ENCODE data around the gene MLANA. TPM values are rescaled to one million over a fixed set of nuclear protein-coding genes. Genes with fewer than 3 reads are reported as not detected.

The MLANA gene, protein sequence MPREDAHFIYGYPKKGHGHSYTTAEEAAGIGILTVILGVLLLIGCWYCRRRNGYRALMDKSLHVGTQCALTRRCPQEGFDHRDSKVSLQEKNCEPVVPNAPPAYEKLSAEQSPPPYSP
- total RNA-seq (not detected), polyA plus RNA-seq (not detected)
- long read RNA-seq, donor 1, result 0 reads
- long read RNA-seq, donor 2, partial matches to known transcripts, result 34 of 34 reads
- long read RNA-seq, donor 2, other reads (novel, unspliced or antisense), result 0 of 34 reads

DNA sequence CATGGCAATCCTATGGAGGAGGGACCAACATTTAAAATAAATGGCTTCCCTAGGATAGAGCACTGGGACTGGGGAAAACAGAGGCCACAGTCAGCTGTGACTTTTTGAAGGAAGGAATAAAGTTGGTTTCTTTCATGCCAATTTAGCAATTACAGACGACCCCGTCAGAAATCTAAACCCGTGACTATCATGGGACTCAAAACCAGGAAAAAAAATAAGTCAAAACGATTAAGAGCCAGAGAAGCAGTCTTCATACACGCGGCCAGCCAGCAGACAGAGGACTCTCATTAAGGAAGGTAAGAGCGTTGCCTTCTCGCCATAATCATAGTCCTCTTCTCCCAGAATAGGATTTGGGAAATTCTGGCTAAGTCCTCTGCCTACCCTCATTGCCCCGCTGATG lies at the start of gene MLANA:
Gene MLANA, plus strand, starts transcription at position 249 of the 400 bp plus-strand sequence. CDS start 1,586 bp downstream, outside the sequence.
- Histone ChIP-seq H3K4me1 (peaks cover 0 to 7% (median 0%) of the 10 kb centered on the region in 6 donors), H3K27ac (no peak within 1 kb of the TSS), H3K4me3 (no peak within 1 kb of the TSS), H3K27me3 (replicated peaks in 1 of 7) (no peaks in the 10 kb centered on the region), H3K36me3 (peaks cover 0 to 3% (median 0%) of the 10 kb centered on the region in 6 donors), H3K9me3 (no peaks in the 10 kb centered on the region)
- TF ChIP-seq POLR2A (IDR thresholded peaks at IDR 0.05), result no peak
- no peak for TF ChIP-seq POLR2AphosphoS5 (IDR thresholded peaks at IDR 0.05)
- TF ChIP-seq, protein P1, sequence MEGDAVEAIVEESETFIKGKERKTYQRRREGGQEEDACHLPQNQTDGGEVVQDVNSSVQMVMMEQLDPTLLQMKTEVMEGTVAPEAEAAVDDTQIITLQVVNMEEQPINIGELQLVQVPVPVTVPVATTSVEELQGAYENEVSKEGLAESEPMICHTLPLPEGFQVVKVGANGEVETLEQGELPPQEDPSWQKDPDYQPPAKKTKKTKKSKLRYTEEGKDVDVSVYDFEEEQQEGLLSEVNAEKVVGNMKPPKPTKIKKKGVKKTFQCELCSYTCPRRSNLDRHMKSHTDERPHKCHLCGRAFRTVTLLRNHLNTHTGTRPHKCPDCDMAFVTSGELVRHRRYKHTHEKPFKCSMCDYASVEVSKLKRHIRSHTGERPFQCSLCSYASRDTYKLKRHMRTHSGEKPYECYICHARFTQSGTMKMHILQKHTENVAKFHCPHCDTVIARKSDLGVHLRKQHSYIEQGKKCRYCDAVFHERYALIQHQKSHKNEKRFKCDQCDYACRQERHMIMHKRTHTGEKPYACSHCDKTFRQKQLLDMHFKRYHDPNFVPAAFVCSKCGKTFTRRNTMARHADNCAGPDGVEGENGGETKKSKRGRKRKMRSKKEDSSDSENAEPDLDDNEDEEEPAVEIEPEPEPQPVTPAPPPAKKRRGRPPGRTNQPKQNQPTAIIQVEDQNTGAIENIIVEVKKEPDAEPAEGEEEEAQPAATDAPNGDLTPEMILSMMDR (IDR thresholded peaks at IDR 0.05 in 8 of 11, conservative IDR thresholded peaks at IDR 0.05 in 3 of 11), result no peak
- intact Hi-C loops (cut with DNase I; ENCODE audit: low total_unique reads), result no loop called here
- no peak for DNase-seq
- 91 to 96% (median 92%) methylated on average over 9 of the region's 9 CpGs for whole genome bisulfite sequencing, 5 donors

DNA sequence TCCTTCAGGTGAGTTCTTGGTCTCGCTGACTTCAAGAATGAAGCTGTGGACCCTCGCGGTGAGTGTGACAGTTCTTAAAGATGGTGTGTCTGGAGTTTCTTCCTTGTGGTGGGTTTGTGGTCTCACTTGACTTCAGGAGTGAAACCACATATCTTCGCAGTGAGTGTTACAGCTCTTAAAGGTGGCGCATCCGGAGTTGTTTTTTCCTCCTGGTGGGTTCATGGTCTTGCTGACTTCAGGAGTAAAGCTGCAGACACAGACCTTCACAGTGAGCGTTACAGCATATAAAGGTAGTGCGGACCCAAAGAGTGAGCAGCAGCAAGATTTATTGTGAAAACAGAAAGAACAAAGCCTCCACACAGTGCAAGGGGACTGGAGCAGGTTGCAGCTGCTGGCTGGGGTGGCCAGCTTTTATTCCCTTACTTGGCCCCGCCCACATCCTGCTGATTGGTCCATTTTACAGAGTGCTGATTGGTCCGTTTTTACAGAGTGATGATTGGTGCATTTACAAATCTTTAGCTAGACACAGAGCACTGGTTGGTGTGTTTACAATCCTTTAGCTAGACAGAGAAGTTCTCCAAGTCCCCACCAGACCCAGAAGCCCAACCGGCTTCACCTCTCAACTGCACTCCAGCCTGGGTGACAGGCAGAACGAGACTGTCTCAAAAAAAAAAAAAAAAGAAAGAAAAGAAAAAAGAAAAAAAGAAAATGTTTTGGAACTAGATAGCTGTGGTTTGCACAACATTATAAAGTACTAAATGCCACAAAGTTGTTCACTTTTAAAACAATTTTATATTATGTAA lies 48.7 kb upstream of the MLANA start:
- Histone ChIP-seq H3K9me3 (no peaks in the 10 kb centered on the region), H3K27me3 (replicated peaks in 1 of 7) (no peaks in the 10 kb centered on the region), H3K27ac (peak overlapping the region in 1 of 8 donors; percentile 61), H3K4me3 (peak overlapping the region in 1 of 8 donors; percentile 45), H3K36me3 (no peaks in the 10 kb centered on the region), H3K4me1 (peaks cover 3 to 55% (median 25%) of the 10 kb centered on the region in 6 donors)
- no peak for DNase-seq
- WGBS, 5 donors, result 46 to 64% (median 53%) methylated on average over 12 of the region's 12 CpGs
- intact Hi-C loops (cut with DNase I; ENCODE audit: low total_unique reads), result no loop called here
- TF ChIP-seq POLR2A (IDR thresholded peaks at IDR 0.05), result no peak
- TF ChIP-seq POLR2AphosphoS5 (IDR thresholded peaks at IDR 0.05), result peak in 1 of 3 donors; percentile 30

DNA sequence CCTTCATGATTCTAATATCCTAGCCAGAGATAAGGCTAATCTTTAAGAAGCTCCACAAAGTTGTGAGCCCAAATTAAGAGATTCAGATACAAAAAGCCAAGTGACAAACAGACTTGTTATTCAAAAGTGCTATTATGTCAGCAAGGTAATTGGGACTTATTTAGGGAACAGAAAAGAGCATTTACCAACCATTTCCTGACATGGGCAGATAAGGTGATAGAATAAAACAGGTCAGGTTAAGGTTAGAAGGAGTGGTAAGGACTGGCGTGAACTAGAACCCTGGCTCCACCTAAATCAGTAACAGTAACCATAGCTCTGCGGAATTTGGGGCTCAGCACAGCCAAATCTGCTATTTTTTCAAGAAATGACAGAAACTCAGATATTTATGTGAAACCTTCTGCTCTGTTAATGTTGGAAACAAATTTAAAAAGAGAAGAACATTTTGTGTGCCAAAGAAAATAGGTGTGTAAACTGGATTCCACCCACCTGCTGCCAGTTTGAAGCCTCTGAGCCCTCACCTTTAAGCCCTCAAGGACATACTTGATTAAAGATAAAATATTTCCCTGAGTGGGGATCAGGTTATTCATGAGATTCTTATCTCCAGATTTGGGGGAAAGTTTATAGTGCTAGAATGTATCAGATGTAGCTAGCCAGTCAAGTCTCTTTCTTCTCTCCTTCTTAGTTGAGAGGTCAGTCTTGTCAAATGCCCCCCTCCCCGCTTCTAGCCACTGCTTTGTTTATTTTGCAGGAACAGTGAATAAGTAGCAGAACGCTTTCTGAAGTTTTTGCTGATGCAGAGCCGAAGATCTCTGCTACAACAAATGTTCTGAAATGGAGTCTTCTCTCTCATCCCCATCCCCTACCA lies 47.5 kb upstream of the MLANA start:
- WGBS, 5 donors, result 70 to 85% (median 75%) methylated on average over 5 of the region's 5 CpGs
- Histone ChIP-seq H3K27ac (peak overlapping the region in 2 of 8 donors; percentile 5 to 50), H3K4me1 (peaks cover 3 to 55% (median 25%) of the 10 kb centered on the region in 6 donors), H3K27me3 (replicated peaks in 1 of 7) (no peaks in the 10 kb centered on the region), H3K4me3 (no peak overlapping the region), H3K9me3 (no peaks in the 10 kb centered on the region), H3K36me3 (no peaks in the 10 kb centered on the region)
- TF ChIP-seq POLR2AphosphoS5 (IDR thresholded peaks at IDR 0.05) (no peak), POLR2A (IDR thresholded peaks at IDR 0.05) (no peak)
- TF ChIP-seq, protein P1 (IDR thresholded peaks at IDR 0.05 in 8 of 11, conservative IDR thresholded peaks at IDR 0.05 in 3 of 11), result no peak
- intact Hi-C loops (cut with DNase I; ENCODE audit: low total_unique reads), result no loop called here
- DNase-seq, result no peak

DNA sequence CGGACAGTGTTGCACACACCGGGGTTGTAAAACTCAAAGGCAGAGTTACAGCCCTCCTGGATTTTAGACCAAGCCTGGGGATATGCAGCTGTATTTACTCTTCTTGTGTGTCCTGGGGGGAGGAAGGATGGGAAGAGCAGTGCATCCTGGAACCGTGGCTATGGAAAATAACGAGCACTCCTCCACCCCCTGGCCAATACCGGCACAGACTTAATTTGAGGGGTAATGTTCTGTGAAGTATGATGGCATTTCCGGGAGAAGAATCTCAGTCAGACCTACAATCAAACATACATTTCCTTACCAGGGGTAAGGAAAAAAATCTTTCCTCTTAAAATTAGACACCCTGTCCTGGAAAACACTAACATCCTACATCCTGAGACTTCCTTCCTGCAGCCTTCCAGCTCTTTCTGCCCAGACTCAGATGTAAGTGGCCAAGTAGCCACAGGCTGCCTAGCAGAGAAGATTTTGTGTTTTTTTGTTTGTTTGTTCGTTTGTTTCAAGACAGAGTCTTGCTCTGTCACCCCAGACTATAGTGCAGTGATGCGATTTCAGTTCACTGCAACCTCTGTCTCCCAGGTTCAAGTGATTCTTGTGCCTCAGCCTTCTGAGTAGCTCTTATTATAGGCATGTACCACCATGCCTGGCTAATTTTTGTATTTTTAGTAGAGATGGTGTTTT lies 46.8 kb upstream of the MLANA start:
- intact Hi-C loops (cut with DNase I; ENCODE audit: low total_unique reads), result no loop called here
- no peaks in the 10 kb centered on the region for H3K9me3 ChIP-seq
- TF ChIP-seq, protein P1 (IDR thresholded peaks at IDR 0.05 in 8 of 11, conservative IDR thresholded peaks at IDR 0.05 in 3 of 11), result no peak
- no peak for TF ChIP-seq POLR2AphosphoS5 (IDR thresholded peaks at IDR 0.05)
- TF ChIP-seq POLR2A (IDR thresholded peaks at IDR 0.05), result no peak
- no peak for DNase-seq
- H3K4me1 ChIP-seq, result peaks cover 3 to 55% (median 25%) of the 10 kb centered on the region in 6 donors
- no peak overlapping the region for H3K4me3 ChIP-seq
- H3K27ac ChIP-seq, result peak overlapping the region in 4 of 8 donors; percentile 5 to 50 (median 22)
- no peaks in the 10 kb centered on the region for H3K27me3 ChIP-seq (replicated peaks in 1 of 7)
- WGBS, 5 donors, result 22 to 29% (median 24%) methylated on average over 8 of the region's 8 CpGs
- no peaks in the 10 kb centered on the region for H3K36me3 ChIP-seq

All from spleen (tissue), 13 donors.